Osteoblast (primary cell): ENCODE measurements around the gene ALDH18A1. TPM values are rescaled to one million over a fixed set of nuclear protein-coding genes. Genes with fewer than 3 reads are reported as not detected.

Experiments used
- DNase-seq: peaks from one replicate; pipeline ENCODE4 v3.0.0; 2011; ENCODE audit warnings: low spot score, mixed read lengths; ENCODE audit not compliant: insufficient read length; ENCODE audit errors: missing footprints
- H2AFZ ChIP-seq: 2 replicates; pipeline ENCODE4 v1.6.0; 2011; ENCODE audit warnings: mild to moderate bottlenecking, low read length
- H3K27ac ChIP-seq: 2 replicates; pipeline ENCODE4 v1.5.1; 2011; ENCODE audit warnings: mild to moderate bottlenecking, low read depth, low read length, moderate library complexity
- H3K27me3 ChIP-seq: 2 replicates; pipeline ENCODE4 v1.6.0; 2012; ENCODE audit warnings: mild to moderate bottlenecking, control low read depth, inconsistent platforms, low read length, moderate library complexity; ENCODE audit not compliant: insufficient read depth
- H3K36me3 ChIP-seq: 2 replicates; pipeline ENCODE4 v1.5.1; 2011; ENCODE audit warnings: mild to moderate bottlenecking, low read length, control low read depth, moderate library complexity; ENCODE audit not compliant: insufficient read depth
- H3K4me1 ChIP-seq: 2 replicates; pipeline ENCODE4 v1.5.1; 2011; ENCODE audit warnings: mild to moderate bottlenecking, low read length, control low read depth, moderate library complexity; ENCODE audit not compliant: insufficient read depth
- H3K4me2 ChIP-seq: 2 replicates; pipeline ENCODE4 v1.6.0; 2011; ENCODE audit warnings: mild to moderate bottlenecking, low read length; ENCODE audit not compliant: insufficient read depth
- H3K4me3 ChIP-seq: fragments of 200-600 bp; sonication (generic); 3 replicates; pipeline ENCODE4 v1.5.1; 2012; ENCODE audit warnings: mild to moderate bottlenecking, low read length, inconsistent platforms; ENCODE audit not compliant: insufficient read depth
- H3K79me2 ChIP-seq: 2 replicates; pipeline ENCODE4 v1.6.0; 2012; ENCODE audit warnings: mild to moderate bottlenecking, low read length, control low read depth, inconsistent platforms; ENCODE audit not compliant: insufficient read depth
- H3K9me3 ChIP-seq: 2 replicates; pipeline ENCODE4 v1.5.1; 2011; ENCODE audit warnings: low read depth, low read length, control low read depth
- H4K20me1 ChIP-seq: 2 replicates; pipeline ENCODE4 v1.6.0; 2012; ENCODE audit warnings: mild to moderate bottlenecking, low read length, control low read depth; ENCODE audit not compliant: insufficient read depth
- CTCF ChIP-seq: IDR thresholded peaks from 2 replicates; pipeline ENCODE4 v1.5.1; 2011; ENCODE audit warnings: mild to moderate bottlenecking, low read depth, low read length, moderate library complexity; ENCODE audit errors: extremely low read depth
- total RNA-seq: library from RNA; depleted of rRNA; stranded (reverse); fragments of >200 nt; gene quantifications from 2 replicates; pipeline ENCODE4 v1.2.3, GENCODE V29; 2012

ALDH18A1 gene
- total RNA-seq, 1 donor = 98.4 TPM

- no peak for DNase-seq
- Histone ChIP-seq H3K9me3 (no peaks in the 10 kb centered on the region), H4K20me1 (peaks cover 17% of the 10 kb centered on the region), H3K4me1 (no peaks in the 10 kb centered on the region), H3K79me2 (no peaks in the 10 kb centered on the region), H3K27me3 (no peaks in the 10 kb centered on the region), H3K4me2 (no peak overlapping the region), H3K27ac (no peak overlapping the region), H3K36me3 (peaks cover 93% of the 10 kb centered on the region), H2AFZ (no peak overlapping the region), H3K4me3 (no peak overlapping the region)
- no peak for TF ChIP-seq CTCF
These were observed 43.2 kb downstream of the ALDH18A1 start for GRCh38 chr10:95613330-95613729.

GRCh38 chr10:95610727-95611126, 45.8 kb downstream of the ALDH18A1 start:
- Histone ChIP-seq H3K4me3 (no peak overlapping the region), H3K79me2 (no peaks in the 10 kb centered on the region), H3K36me3 (peaks cover 95% of the 10 kb centered on the region), H3K27me3 (no peaks in the 10 kb centered on the region), H3K9me3 (no peaks in the 10 kb centered on the region), H3K4me2 (no peak overlapping the region), H3K4me1 (no peaks in the 10 kb centered on the region), H4K20me1 (no peaks in the 10 kb centered on the region), H3K27ac (no peak overlapping the region), H2AFZ (no peak overlapping the region)
- no peak for TF ChIP-seq CTCF
- DNase-seq = no peak

GRCh38 chr10:95606922-95607321, 49.6 kb downstream of the ALDH18A1 start:
- no peaks in the 10 kb centered on the region for H3K27me3 ChIP-seq
- H3K4me2 ChIP-seq = no peak overlapping the region
- H3K79me2 ChIP-seq = no peaks in the 10 kb centered on the region
- H4K20me1 ChIP-seq = no peaks in the 10 kb centered on the region
- H2AFZ ChIP-seq = no peak overlapping the region
- no peak overlapping the region for H3K27ac ChIP-seq
- H3K36me3 ChIP-seq = peaks cover 68% of the 10 kb centered on the region
- H3K4me3 ChIP-seq = no peak overlapping the region
- no peak for DNase-seq
- no peaks in the 10 kb centered on the region for H3K4me1 ChIP-seq
- no peak for TF ChIP-seq CTCF
- no peaks in the 10 kb centered on the region for H3K9me3 ChIP-seq

GRCh38 chr10:95605163-95605562, 51.3 kb downstream of the ALDH18A1 start:
- TF ChIP-seq CTCF = no peak
- no peak overlapping the region for H2AFZ ChIP-seq
- H3K27ac ChIP-seq = no peak overlapping the region
- no peak for DNase-seq
- no peak overlapping the region for H3K4me2 ChIP-seq
- H3K9me3 ChIP-seq = no peaks in the 10 kb centered on the region
- no peaks in the 10 kb centered on the region for H3K79me2 ChIP-seq
- no peak overlapping the region for H3K4me3 ChIP-seq
- H3K4me1 ChIP-seq = no peaks in the 10 kb centered on the region
- no peaks in the 10 kb centered on the region for H3K27me3 ChIP-seq
- H4K20me1 ChIP-seq = no peaks in the 10 kb centered on the region
- H3K36me3 ChIP-seq = peaks cover 50% of the 10 kb centered on the region
